MM.1S (cell line): ENCODE measurements around the gene ADSS1.

Source experiments
- DNase-seq: peaks from one replicate; pipeline ENCODE4 v3.0.0-alpha.2; 2015
- H2AFZ ChIP-seq: fragments of 300-600 bp; sonication (generic); 2 replicates; pipeline ENCODE4 v1.6.0; 2016; ENCODE audit warnings: antibody characterized with exemption, low read length
- H3F3A ChIP-seq: fragments of 300-600 bp; sonication (generic); 2 replicates; pipeline ENCODE4 v1.6.1; 2016; ENCODE audit warnings: mild to moderate bottlenecking, antibody characterized with exemption, low read length, moderate library complexity, mixed read lengths; ENCODE audit not compliant: insufficient read depth
- H3K27ac ChIP-seq: fragments of 300-600 bp; sonication (generic); 2 replicates; pipeline ENCODE4 v1.5.1; 2016; ENCODE audit warnings: mild to moderate bottlenecking, low read length
- H3K27me3 ChIP-seq: fragments of 300-600 bp; sonication (generic); replicated peaks from 2 replicates; pipeline ENCODE4 v1.6.0; 2016; ENCODE audit warnings: low read length; ENCODE audit not compliant: insufficient read depth
- H3K36me3 ChIP-seq: fragments of 300-600 bp; sonication (generic); replicated peaks from 2 replicates; pipeline ENCODE4 v1.6.1; 2016; ENCODE audit warnings: mild to moderate bottlenecking, low read length, mixed read lengths; ENCODE audit not compliant: insufficient read depth
- H3K4me1 ChIP-seq: fragments of 300-600 bp; sonication (generic); 2 replicates; pipeline ENCODE4 v1.6.1; 2016; ENCODE audit warnings: low read length, mixed read lengths
- H3K4me2 ChIP-seq: fragments of 300-600 bp; sonication (generic); 2 replicates; pipeline ENCODE4 v1.6.0; 2016; ENCODE audit warnings: low read depth, low read length
- H3K4me3 ChIP-seq: fragments of 300-600 bp; sonication (generic); 2 replicates; pipeline ENCODE4 v1.5.1; 2016; ENCODE audit warnings: low read length, mixed read lengths
- H3K79me2 ChIP-seq: fragments of 300-600 bp; sonication (generic); 2 replicates; pipeline ENCODE4 v1.6.1; 2016; ENCODE audit warnings: mixed run types, low read length, mixed read lengths
- H3K9ac ChIP-seq: fragments of 300-600 bp; sonication (generic); 2 replicates; pipeline ENCODE4 v1.6.1; 2016; ENCODE audit warnings: low read length, mixed read lengths
- H3K9me2 ChIP-seq: fragments of 300-600 bp; sonication (generic); replicated peaks from 2 replicates; pipeline ENCODE4 v1.6.1; 2016; ENCODE audit warnings: mild to moderate bottlenecking, low read length, mixed read lengths; ENCODE audit not compliant: insufficient read depth
- H3K9me3 ChIP-seq: fragments of 300-600 bp; sonication (generic); replicated peaks from 2 replicates; pipeline ENCODE4 v1.6.1; 2016; ENCODE audit warnings: mild to moderate bottlenecking, low read length, mixed read lengths; ENCODE audit not compliant: insufficient read depth
- H4K20me1 ChIP-seq: fragments of 300-600 bp; sonication (generic); 2 replicates; pipeline ENCODE4 v1.6.1; 2016; ENCODE audit warnings: mild to moderate bottlenecking, low read length, moderate library complexity, mixed read lengths; ENCODE audit not compliant: insufficient read depth
- CTCF ChIP-seq: fragments of 300-600 bp; sonication (generic); IDR thresholded peaks from 2 replicates; pipeline ENCODE4 v1.5.1; 2016; ENCODE audit warnings: antibody characterized with exemption, low read length, mixed read lengths
- EZH2 ChIP-seq: fragments of 300-600 bp; sonication (generic); optimal IDR thresholded peaks from 2 replicates; pipeline ENCODE3; 2017; ENCODE audit warnings: low read depth, mild to moderate bottlenecking, antibody characterized with exemption, low read length, mixed read lengths
- EZH2phosphoT487 ChIP-seq: fragments of 300-600 bp; sonication (generic); IDR thresholded peaks from 2 replicates; pipeline ENCODE4 v1.6.1; 2018; ENCODE audit warnings: antibody characterized with exemption, low read length

The ADSS1 gene

DNA sequence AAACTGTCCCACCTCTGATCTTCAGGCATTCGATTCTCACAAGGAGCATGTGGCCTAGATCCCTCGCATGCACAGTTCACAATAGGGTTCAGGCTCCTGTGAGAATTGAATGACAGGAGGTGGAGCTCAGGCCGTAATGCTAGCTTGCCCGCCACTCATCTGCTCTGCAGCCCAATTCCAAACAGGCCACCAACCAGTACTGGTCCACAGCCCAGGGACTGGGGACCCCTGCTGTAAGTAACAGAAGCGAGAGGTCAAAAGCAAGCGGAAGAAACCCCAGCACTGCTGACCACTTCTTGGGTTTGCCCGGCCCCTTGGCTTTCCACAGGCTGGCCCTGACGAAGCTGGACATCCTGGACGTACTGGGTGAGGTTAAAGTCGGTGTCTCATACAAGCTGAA is 20.5 kb downstream of the ADSS1 start:
- Histone ChIP-seq H3K9ac (no peak overlapping the region), H3K36me3 (no peaks in the 10 kb centered on the region), H2AFZ (no peak overlapping the region), H3K4me2 (no peak overlapping the region), H3K79me2 (no peaks in the 10 kb centered on the region), H3K9me2 (no peaks in the 10 kb centered on the region), H3K4me1 (no peaks in the 10 kb centered on the region), H3F3A (no peaks in the 10 kb centered on the region), H4K20me1 (no peaks in the 10 kb centered on the region), H3K4me3 (no peak overlapping the region), H3K27me3 (peaks cover 41% of the 10 kb centered on the region), H3K9me3 (no peaks in the 10 kb centered on the region), H3K27ac (no peak overlapping the region)
- DNase-seq, result no peak
- TF ChIP-seq EZH2 (no peak), EZH2phosphoT487 (no peak), CTCF (no peak)

DNA sequence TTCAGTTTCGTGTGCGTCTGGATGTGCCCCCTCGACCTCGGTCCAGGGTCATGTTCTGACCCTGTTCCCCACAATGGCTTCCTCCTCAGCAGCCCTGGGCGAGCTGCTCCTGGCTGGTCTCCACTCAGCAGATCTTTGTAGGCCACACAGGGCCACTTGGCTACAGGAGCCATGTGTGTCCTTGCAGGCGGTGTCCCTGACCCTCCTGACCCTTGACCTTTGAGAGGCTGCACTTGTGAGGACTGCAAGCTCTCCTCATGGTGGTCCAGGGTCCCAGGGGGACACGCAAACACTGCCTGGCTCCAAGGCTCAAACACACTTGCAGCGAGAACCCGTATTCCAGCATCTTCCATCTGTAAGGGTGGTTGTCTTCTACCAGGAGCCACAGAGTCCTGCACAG is 21.4 kb downstream of the ADSS1 start:
- H3K9me2 ChIP-seq, result no peaks in the 10 kb centered on the region
- TF ChIP-seq EZH2, result no peak
- no peak for TF ChIP-seq EZH2phosphoT487
- TF ChIP-seq CTCF, result no peak
- no peaks in the 10 kb centered on the region for H4K20me1 ChIP-seq
- H3K4me1 ChIP-seq, result no peaks in the 10 kb centered on the region
- peaks cover 33% of the 10 kb centered on the region for H3K27me3 ChIP-seq
- no peaks in the 10 kb centered on the region for H3F3A ChIP-seq
- no peaks in the 10 kb centered on the region for H3K36me3 ChIP-seq
- H3K79me2 ChIP-seq, result no peaks in the 10 kb centered on the region
- H3K9me3 ChIP-seq, result no peaks in the 10 kb centered on the region
- H3K9ac ChIP-seq, result no peak overlapping the region
- H3K27ac ChIP-seq, result no peak overlapping the region
- H3K4me2 ChIP-seq, result no peak overlapping the region
- H3K4me3 ChIP-seq, result no peak overlapping the region
- no peak overlapping the region for H2AFZ ChIP-seq
- DNase-seq, result no peak

GRCh38 chr14:104746071-104746545 is 22.1 kb downstream of the ADSS1 start:
- no peaks in the 10 kb centered on the region for H3K9me3 ChIP-seq
- DNase-seq, result no peak
- no peaks in the 10 kb centered on the region for H4K20me1 ChIP-seq
- H3K79me2 ChIP-seq, result no peaks in the 10 kb centered on the region
- H3K27ac ChIP-seq, result no peak overlapping the region
- no peak overlapping the region for H3K9ac ChIP-seq
- H3K4me2 ChIP-seq, result no peak overlapping the region
- H3K27me3 ChIP-seq, result peaks cover 26% of the 10 kb centered on the region
- no peaks in the 10 kb centered on the region for H3K4me1 ChIP-seq
- no peaks in the 10 kb centered on the region for H3K36me3 ChIP-seq
- TF ChIP-seq CTCF, result no peak
- no peak for TF ChIP-seq EZH2phosphoT487
- TF ChIP-seq EZH2, result no peak
- H3K9me2 ChIP-seq, result no peaks in the 10 kb centered on the region
- no peak overlapping the region for H3K4me3 ChIP-seq
- no peaks in the 10 kb centered on the region for H3F3A ChIP-seq
- no peak overlapping the region for H2AFZ ChIP-seq
